H9 (cell line): ENCODE measurements around the gene IL10RA. TPM values are rescaled to one million over a fixed set of nuclear protein-coding genes. Genes with fewer than 3 reads are reported as not detected.

Experiments used
- DNase-seq: peaks from one replicate; pipeline ENCODE4 v3.0.0-alpha.2; 2017
- H2AFZ ChIP-seq: one replicate; pipeline ENCODE4 v1.6.1; 2013; ENCODE audit warnings: mild to moderate bottlenecking, low read length, control low read depth, moderate library complexity
- H2AK5ac ChIP-seq: 2 replicates; pipeline ENCODE4 v1.6.1; 2013; ENCODE audit warnings: low read length, control low read depth, mixed read lengths; ENCODE audit not compliant: insufficient read length
- H2BK120ac ChIP-seq: one replicate; pipeline ENCODE4 v1.6.1; 2013; ENCODE audit warnings: low read depth, mild to moderate bottlenecking, low read length, control low read depth, inconsistent platforms; ENCODE audit not compliant: poor library complexity, severe bottlenecking
- H2BK12ac ChIP-seq: 2 replicates; pipeline ENCODE4 v1.6.1; 2013; ENCODE audit warnings: low read length, control low read depth, mixed read lengths, low read depth; ENCODE audit not compliant: insufficient read length
- H2BK15ac ChIP-seq: 2 replicates; pipeline ENCODE4 v1.6.1; 2013; ENCODE audit warnings: low read depth, low read length, control low read depth
- H2BK20ac ChIP-seq: one replicate; pipeline ENCODE4 v1.6.1; 2013; ENCODE audit warnings: low read depth, mild to moderate bottlenecking, low read length, control low read depth, inconsistent platforms; ENCODE audit not compliant: poor library complexity, severe bottlenecking
- H2BK5ac ChIP-seq: 2 replicates; pipeline ENCODE4 v1.6.1; 2013; ENCODE audit warnings: low read length, control low read depth, mixed read lengths; ENCODE audit not compliant: insufficient read length
- H3K14ac ChIP-seq: 2 replicates; pipeline ENCODE4 v1.6.1; 2013; ENCODE audit warnings: low read length, control low read depth; ENCODE audit not compliant: insufficient read depth
- H3K18ac ChIP-seq: 2 replicates; pipeline ENCODE4 v1.6.1; 2013; ENCODE audit warnings: low read depth, mild to moderate bottlenecking, mixed read lengths, low read length, control low read depth; ENCODE audit not compliant: insufficient read length
- H3K23ac ChIP-seq: 2 replicates; pipeline ENCODE4 v1.6.1; 2013; ENCODE audit warnings: low read length, control low read depth, mixed read lengths, low read depth; ENCODE audit not compliant: insufficient read length
- H3K23me2 ChIP-seq: 2 replicates; pipeline ENCODE4 v1.6.1; 2013; ENCODE audit warnings: low read depth, mild to moderate bottlenecking, mixed read lengths, low read length, control low read depth; ENCODE audit not compliant: insufficient read length, poor library complexity, severe bottlenecking
- H3K27ac ChIP-seq: 2 replicates; pipeline ENCODE4 v1.5.1; 2013; ENCODE audit warnings: low read length, control low read depth, mixed read lengths, low read depth; ENCODE audit not compliant: insufficient read length
- H3K27me3 ChIP-seq: 2 replicates; pipeline ENCODE4 v1.6.1; 2013; ENCODE audit warnings: low read length, control low read depth, inconsistent platforms; ENCODE audit not compliant: insufficient read depth
- H3K4ac ChIP-seq: 2 replicates; pipeline ENCODE4 v1.6.1; 2013; ENCODE audit warnings: low read depth, mild to moderate bottlenecking, control low read depth, inconsistent platforms, low read length, moderate library complexity
- H3K4me1 ChIP-seq: 2 replicates; pipeline ENCODE4 v1.6.1; 2013; ENCODE audit warnings: low read length, control low read depth, inconsistent platforms; ENCODE audit not compliant: insufficient read depth
- H3K4me2 ChIP-seq: 2 replicates; pipeline ENCODE4 v1.6.1; 2013; ENCODE audit warnings: low read length, control low read depth, mixed read lengths; ENCODE audit not compliant: insufficient read length, insufficient read depth
- H3K56ac ChIP-seq: 2 replicates; pipeline ENCODE4 v1.6.1; 2013; ENCODE audit warnings: low read depth, mild to moderate bottlenecking, mixed read lengths, low read length, control low read depth; ENCODE audit not compliant: insufficient read length
- H3K79me1 ChIP-seq: 2 replicates; pipeline ENCODE4 v1.6.1; 2013; ENCODE audit warnings: low read depth, mild to moderate bottlenecking, moderate library complexity, low read length, control low read depth, inconsistent platforms; ENCODE audit not compliant: insufficient read depth, poor library complexity, severe bottlenecking
- H3K79me2 ChIP-seq: 2 replicates; pipeline ENCODE4 v1.6.1; 2013; ENCODE audit warnings: low read length, control low read depth, inconsistent platforms; ENCODE audit not compliant: insufficient read depth
- H3K9ac ChIP-seq: 2 replicates; pipeline ENCODE4 v1.6.1; 2013; ENCODE audit warnings: low read length, control low read depth, mixed read lengths; ENCODE audit not compliant: insufficient read length; ENCODE audit errors: extremely low read depth
- H3K9me3 ChIP-seq: one replicate; pipeline ENCODE4 v1.6.1; 2013; ENCODE audit warnings: low read depth, low read length, inconsistent platforms; ENCODE audit not compliant: control insufficient read depth
- H3T11ph ChIP-seq: one replicate; pipeline ENCODE4 v1.6.1; 2013; ENCODE audit warnings: mild to moderate bottlenecking, low read length, control low read depth, inconsistent platforms
- H4K20me1 ChIP-seq: one replicate; pipeline ENCODE4 v1.6.1; 2013; ENCODE audit not compliant: control insufficient read depth, insufficient read length, insufficient read depth
- H4K5ac ChIP-seq: 2 replicates; pipeline ENCODE4 v1.6.1; 2013; ENCODE audit warnings: low read depth, mild to moderate bottlenecking, mixed read lengths, low read length, control low read depth; ENCODE audit not compliant: insufficient read length
- H4K8ac ChIP-seq: replicated peaks from 2 replicates; pipeline ENCODE4 v1.6.1; 2013; ENCODE audit warnings: low read length, control low read depth, mixed read lengths, low read depth; ENCODE audit not compliant: insufficient read length
- H4K91ac ChIP-seq: 2 replicates; pipeline ENCODE4 v1.6.1; 2013; ENCODE audit warnings: low read depth, mild to moderate bottlenecking, moderate library complexity, mixed read lengths, low read length, control low read depth; ENCODE audit not compliant: insufficient read length
- H3K27ac Mint-ChIP-seq, 3 experiments: 2 replicates in 2 of 3; 3 replicates in 1 of 3; pipeline ENCODE4 v1.8.0; 2020 to 2021; ENCODE audit warnings: mixed read lengths in 3 of 3, mild to moderate bottlenecking in 1 of 3, moderate library complexity in 1 of 3
- H3K27me3 Mint-ChIP-seq: 2 replicates; pipeline ENCODE4 v1.8.0; 2021; ENCODE audit warnings: low read depth, mild to moderate bottlenecking, moderate library complexity, mixed read lengths
- H3K36me3 Mint-ChIP-seq, 3 experiments: 2 replicates in 2 of 3; 3 replicates in 1 of 3; pipeline ENCODE4 v1.8.0; 2020 to 2021; ENCODE audit warnings: low read depth in 3 of 3, mixed read lengths in 3 of 3; ENCODE audit not compliant: insufficient read depth in 1 of 3
- H3K4me1 Mint-ChIP-seq, 2 experiments: 2 replicates each; pipeline ENCODE4 v1.8.0; 2020; ENCODE audit warnings: mixed read lengths in 2 of 2
- H3K4me3 Mint-ChIP-seq, 2 experiments: 2 replicates in 1 of 2; 3 replicates in 1 of 2; pipeline ENCODE4 v1.8.0; 2020 to 2021; ENCODE audit warnings: mild to moderate bottlenecking in 2 of 2, mixed read lengths in 2 of 2, moderate library complexity in 1 of 2
- H3K9me3 Mint-ChIP-seq, 2 experiments: 2 replicates in 1 of 2; 3 replicates in 1 of 2; pipeline ENCODE4 v1.8.0; 2020; ENCODE audit warnings: mild to moderate bottlenecking in 2 of 2, mixed read lengths in 2 of 2, moderate library complexity in 1 of 2
- CTCF ChIP-seq: fragments of 200-600 bp; sonication (generic); conservative IDR thresholded peaks from 3 replicates; pipeline ENCODE4 v1.8.0; 2021; ENCODE audit warnings: antibody characterized with exemption, mild to moderate bottlenecking
- WGBS: extraction: QIAGEN DNeasy Blood & Tissue Kit; methylation state at CpG from one replicate; pipeline ENCODE4 v1.1.7; 2013; ENCODE audit warnings: missing lambda C conversion rate, low lambda C conversion rate, mixed read lengths; ENCODE audit not compliant: insufficient read length; ENCODE audit errors: extremely low coverage; 5-methylcytosine and 5-hydroxymethylcytosine counted together
- total RNA-seq: library from RNA; stranded (reverse); gene quantifications from 2 replicates; pipeline ENCODE4 v1.2.1, GENCODE V29; 2021

Gene IL10RA
- total RNA-seq, 1 experiment from 2014 or later: not detected

GRCh38 chr11:117983163-117983475 is 3.1 kb upstream of the IL10RA start:
- no peak overlapping the region for H2BK120ac ChIP-seq
- no peaks in the 10 kb centered on the region; the same call in 1 of the 2 replicates for H3K4me1 ChIP-seq
- Mint-ChIP-seq H3K4me3 (no peak overlapping the region), H3K9me3 (peaks cover 0 to 4% of the 10 kb centered on the region in 2 experiments; a peak in 1 of 5 replicates), H3K27ac (no peak overlapping the region), H3K36me3 (no peaks in the 10 kb centered on the region; a peak in 2 of 7 replicates), H3K4me1 (peaks cover 11 to 19% of the 10 kb centered on the region in 2 experiments), H3K27me3 (peaks cover 58% of the 10 kb centered on the region)
- DNase-seq: peak; percentile 18
- no peak overlapping the region for H3T11ph ChIP-seq
- H3K9ac ChIP-seq: no peak overlapping the region
- no peak overlapping the region for H3K27ac ChIP-seq
- no peak overlapping the region for H2BK15ac ChIP-seq
- no peak overlapping the region for H3K23ac ChIP-seq
- no peak overlapping the region for H3K14ac ChIP-seq
- no peak overlapping the region for H3K18ac ChIP-seq
- no peak overlapping the region for H2BK12ac ChIP-seq
- no peak overlapping the region for H2AK5ac ChIP-seq
- no peaks in the 10 kb centered on the region for H3K79me2 ChIP-seq
- peaks cover 3% of the 10 kb centered on the region for H3K23me2 ChIP-seq
- no peak overlapping the region for H3K4me2 ChIP-seq
- WGBS: no CpG with 5 or more reads among the region's 3 CpGs
- H4K91ac ChIP-seq: no peak overlapping the region
- no peak for TF ChIP-seq CTCF
- no peak overlapping the region for H4K5ac ChIP-seq
- H2BK5ac ChIP-seq: no peak overlapping the region
- H3K4ac ChIP-seq: no peak overlapping the region
- no peaks in the 10 kb centered on the region for H4K20me1 ChIP-seq
- H3K27me3 ChIP-seq: peaks cover 14% of the 10 kb centered on the region; the same call in 1 of the 2 replicates
- H2BK20ac ChIP-seq: no peak overlapping the region
- no peak overlapping the region for H3K56ac ChIP-seq
- H4K8ac ChIP-seq: no peak overlapping the region
- H3K9me3 ChIP-seq: peaks cover 4% of the 10 kb centered on the region
- no peak overlapping the region for H2AFZ ChIP-seq
- no peaks in the 10 kb centered on the region for H3K79me1 ChIP-seq
